Thyroid gland (tissue), 4 donors: ENCODE data around the gene FAM186B.

Experiments used
- CTCF ChIP-seq, 6 experiments: fragments of 200-600 bp in 3 of 6; fragments of 450-650 bp in 3 of 6; sonication (generic) in 3 of 6; IDR thresholded peaks; one replicate each; pipeline ENCODE4 v1.5.1; 2016 to 2019; ENCODE audit warnings: antibody characterized with exemption in 6 of 6, mild to moderate bottlenecking in 2 of 6, inconsistent platforms in 1 of 6, moderate library complexity in 1 of 6
- POLR2A ChIP-seq, 2 donors: fragments of 450-650 bp; IDR thresholded peaks; one replicate each; pipeline ENCODE4 v1.6.1; 2017; ENCODE audit warnings: antibody characterized with exemption in 2 of 2, mild to moderate bottlenecking in 2 of 2, moderate library complexity in 1 of 2

GRCh38 chr12:49562233-49562632 is 43.2 kb downstream of the FAM186B start:
- TF ChIP-seq CTCF (IDR thresholded peaks at IDR 0.05), result no peak
- TF ChIP-seq POLR2A (IDR thresholded peaks at IDR 0.05), result no peak
